GM18858 (cell line): ENCODE measurements around the gene HESX1.

Source experiments
- ATAC-seq: cut with Tn5 transposase; IDR thresholded peaks from one replicate; pipeline ENCODE4 v1.9.1; 2021; ENCODE audit not compliant: unreplicated experiment

Gene HESX1

GRCh38 chr3:57199895-57200297, at the start of gene HESX1:
TSS of gene HESX1 (minus strand) at chr3:57199978. CDS start at chr3:57199918, 60 bp downstream.
- no peak for ATAC-seq

DNA sequence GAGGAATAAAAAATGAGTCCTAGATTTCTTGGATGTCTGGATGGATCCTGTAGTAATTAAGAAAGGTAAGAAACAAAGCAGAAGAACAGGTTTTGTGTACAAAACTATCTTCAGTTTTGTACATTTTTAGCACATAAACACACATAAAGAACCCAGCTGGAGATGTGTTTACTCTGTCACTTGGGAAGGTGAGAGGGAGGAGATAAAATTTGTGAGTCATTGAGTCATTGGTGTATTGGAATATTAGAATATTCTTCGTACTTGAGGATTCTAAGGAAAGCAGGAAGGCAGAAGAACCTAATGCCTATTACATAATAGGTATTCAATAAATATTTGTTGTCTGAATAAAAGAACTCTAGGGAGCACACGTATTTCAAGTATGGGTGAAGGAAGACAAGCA, 45.2 kb upstream of the HESX1 start:
- no peak for ATAC-seq

- ATAC-seq: no peak
Observed at GRCh38 chr3:57234613-57235575, 35.1 kb upstream of the HESX1 start.

DNA sequence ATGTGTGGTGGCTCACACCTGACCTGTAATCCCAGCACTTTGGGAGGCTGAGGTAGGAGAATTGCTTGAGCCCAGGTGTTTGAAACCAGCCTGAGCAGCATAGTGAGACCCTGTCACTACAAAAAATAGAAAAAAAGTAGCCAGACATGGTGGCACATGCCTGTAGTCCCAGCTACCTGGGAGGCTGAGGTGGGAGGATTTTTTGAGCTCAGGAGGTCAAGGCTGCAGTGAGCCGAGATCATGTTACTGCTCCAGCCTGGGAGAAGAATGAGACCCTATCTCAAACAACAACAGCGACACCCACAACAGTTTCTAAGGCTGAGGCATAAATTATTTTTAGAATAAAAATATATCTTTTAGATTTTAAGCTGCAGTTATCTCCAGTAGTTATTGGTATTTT, 34.0 kb upstream of the HESX1 start:
- ATAC-seq: no peak

DNA sequence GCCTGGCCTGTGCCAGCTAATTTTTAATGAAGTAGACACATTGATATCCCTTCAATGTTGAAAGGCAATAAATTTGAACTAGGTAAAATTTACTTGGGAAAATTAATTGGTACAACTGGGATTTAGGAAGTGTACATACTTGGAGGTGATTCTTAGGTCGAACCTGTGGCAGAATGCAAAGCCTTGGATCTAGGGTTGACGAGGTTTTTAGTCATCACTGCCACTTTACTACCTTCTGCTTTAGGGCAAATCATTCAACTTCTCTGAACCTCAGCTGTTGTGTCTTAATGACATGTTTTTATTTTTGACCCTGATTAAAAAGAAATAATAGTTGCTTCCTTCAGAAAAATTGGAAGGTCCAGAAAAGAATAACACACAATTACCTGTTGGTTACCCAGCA, 30.2 kb upstream of the HESX1 start:
- no peak for ATAC-seq

GRCh38 chr3:57227930-57228751, 28.4 kb upstream of the HESX1 start:
- peak; percentile 18 for ATAC-seq

GRCh38 chr3:57227204-57227929, 27.6 kb upstream of the HESX1 start, which contains the start of gene APPL1:
TSS of gene APPL1 (plus strand) at chr3:57227729. CDS start at chr3:57227884, 155 bp downstream.
- ATAC-seq: peak; percentile 70

DNA sequence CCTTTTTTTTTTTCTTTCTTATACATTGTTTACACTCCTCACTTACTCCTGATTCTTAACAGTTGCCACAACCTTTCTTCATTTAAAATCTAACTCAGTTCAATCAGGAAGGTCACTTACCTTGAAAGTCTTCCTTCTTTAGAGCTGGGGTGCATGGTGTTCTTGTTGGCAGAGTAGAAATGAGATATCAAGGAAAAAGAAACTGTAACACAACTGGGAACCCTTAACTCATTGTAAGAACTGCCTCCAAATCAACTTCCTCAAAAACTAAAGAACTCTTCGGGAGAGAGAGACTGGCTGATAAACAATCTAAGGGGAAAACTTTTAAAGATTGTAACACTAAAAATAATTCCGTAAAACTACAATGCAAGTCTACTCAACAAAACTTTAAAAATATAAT, 26.4 kb upstream of the HESX1 start:
- no peak for ATAC-seq

DNA sequence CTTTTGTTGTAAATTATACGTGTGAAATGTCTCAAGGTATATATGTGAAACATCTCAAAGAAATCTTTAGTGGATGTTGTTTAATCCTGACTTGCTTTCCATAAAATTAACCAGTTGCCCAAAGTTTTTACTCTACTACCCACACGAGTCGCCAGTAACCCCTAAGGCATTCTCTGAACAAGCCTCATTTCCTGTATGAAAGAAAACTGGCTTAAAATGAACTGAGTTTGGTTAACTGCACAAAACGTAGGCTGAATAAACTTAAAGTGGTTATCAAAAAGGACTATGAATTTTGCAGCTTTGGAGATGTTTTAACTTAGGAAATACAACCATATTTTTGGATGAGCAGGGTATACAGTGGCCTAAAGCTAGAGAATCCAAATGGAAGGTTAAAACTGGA, 25.1 kb upstream of the HESX1 start:
- ATAC-seq: no peak

GRCh38 chr3:57221883-57222282, 22.1 kb upstream of the HESX1 start:
- ATAC-seq: no peak

DNA sequence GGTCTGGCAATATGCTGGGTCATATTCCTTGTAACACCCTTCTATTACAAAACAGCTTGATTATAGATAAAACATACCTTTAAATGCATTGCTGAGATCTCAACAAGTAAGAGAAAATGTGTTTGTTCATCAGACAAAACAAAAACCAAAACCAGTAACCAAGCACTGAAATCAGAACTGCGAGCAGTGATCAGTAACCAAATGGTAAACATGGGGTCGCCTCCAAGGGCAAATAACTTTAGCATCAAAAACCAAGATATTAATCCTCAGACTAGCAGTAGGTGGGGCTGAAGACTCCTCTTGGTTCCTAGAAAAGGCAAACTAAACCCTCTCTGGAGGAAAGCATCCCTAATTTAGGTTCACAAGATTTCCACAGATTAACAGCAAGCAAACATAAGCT, 6.6 kb upstream of the HESX1 start:
- ATAC-seq: no peak

GRCh38 chr3:57194641-57195040, 5.1 kb downstream of the HESX1 start:
- no peak for ATAC-seq

DNA sequence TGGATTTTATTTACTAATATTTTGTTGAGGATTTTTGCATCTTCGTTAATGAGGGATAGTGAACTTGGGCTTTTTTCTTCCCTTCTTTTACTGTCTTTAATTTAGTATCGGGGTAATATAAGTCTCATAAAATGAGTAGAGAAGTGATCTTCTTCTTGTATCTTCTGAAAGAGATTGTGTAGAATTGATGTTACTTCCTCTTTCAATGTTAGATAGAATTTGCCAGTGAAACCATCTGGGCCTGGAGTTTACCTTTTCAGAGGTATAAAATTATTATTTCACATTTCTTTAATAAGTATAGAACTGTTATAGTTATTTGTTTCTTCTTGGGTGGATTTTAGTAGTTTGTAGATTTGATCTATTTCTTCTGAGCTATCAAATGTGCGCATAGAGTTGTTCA, 7.8 kb downstream of the HESX1 start:
- no peak for ATAC-seq

DNA sequence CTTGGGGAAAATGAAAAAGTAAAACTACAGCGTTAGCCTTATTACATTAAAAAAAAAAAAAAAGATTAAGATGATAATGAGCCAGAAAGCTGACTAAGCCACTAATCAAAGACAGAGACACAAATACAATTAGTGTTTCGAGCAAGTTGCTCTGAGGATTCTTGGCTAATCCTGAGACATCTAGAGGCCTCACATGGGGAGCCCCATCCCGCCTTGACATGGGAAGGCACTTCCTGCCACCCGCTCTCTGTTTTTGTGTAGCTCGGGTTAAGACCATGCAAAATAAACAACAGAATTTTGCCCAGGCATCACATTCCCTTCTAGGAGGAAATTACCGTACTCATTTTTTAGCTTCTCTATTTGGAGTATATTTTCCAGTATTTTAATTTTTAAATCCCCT, 15.3 kb downstream of the HESX1 start:
- no peak for ATAC-seq

DNA sequence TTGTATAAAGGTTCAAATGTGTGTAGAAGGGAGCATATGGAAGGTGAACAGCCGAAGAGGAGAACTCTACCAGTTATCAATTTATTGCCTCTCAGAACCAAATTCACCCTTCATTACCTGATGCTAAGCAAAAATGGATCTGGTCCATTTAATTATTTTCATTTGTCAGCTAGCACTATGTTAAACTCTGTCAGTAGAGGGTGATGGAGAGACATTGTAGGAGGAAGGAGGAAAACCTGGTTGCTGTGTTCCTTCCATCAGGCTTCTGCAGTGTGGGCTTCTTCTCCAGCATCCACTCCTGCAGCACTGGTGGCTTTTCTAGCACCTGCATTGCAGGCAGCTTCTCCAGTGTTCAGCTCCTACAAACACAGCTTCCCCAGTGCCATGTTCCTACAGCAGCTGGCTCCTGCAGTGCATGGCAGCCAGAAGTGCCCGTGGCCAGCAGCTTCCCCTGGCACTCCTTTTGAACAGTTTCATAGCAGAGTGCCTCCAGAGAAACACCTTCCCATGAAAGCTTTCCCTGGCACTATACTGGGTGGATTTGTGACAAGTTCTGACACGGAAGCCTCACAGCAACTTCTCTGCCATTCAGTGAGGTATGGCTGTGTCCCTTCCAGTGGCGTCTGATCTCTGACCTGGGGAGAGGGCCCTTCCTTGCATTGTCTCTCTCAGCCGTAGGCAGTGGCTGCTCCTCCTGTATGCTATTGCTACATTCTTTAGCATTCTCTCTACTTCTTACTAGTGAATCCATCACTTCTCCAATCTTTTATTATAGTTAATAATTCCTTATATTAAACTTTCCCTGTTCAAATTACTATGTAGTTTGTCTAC, 20.0 kb downstream of the HESX1 start:
- ATAC-seq: no peak

DNA sequence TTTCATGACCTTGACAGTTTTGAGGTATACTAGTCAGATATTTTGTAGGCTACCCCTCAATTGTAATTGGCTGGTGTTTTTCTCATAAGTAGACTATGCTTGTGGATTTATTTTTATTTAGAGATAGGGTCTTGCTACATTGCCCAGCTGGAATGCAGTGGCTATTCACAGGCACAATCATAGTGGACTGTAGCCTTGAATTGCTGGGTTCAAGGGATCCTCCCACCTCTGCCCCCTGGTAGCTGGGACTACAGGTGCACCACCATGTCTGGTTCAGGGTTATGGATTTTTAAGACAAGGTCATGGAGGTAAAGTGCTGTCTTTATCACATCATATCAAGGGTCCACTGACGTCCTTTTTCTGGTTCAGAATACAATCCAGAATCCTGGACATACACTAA, 23.7 kb downstream of the HESX1 start:
- ATAC-seq: no peak

- no peak for ATAC-seq
Observed at GRCh38 chr3:57173687-57174086, 26.1 kb downstream of the HESX1 start.

DNA sequence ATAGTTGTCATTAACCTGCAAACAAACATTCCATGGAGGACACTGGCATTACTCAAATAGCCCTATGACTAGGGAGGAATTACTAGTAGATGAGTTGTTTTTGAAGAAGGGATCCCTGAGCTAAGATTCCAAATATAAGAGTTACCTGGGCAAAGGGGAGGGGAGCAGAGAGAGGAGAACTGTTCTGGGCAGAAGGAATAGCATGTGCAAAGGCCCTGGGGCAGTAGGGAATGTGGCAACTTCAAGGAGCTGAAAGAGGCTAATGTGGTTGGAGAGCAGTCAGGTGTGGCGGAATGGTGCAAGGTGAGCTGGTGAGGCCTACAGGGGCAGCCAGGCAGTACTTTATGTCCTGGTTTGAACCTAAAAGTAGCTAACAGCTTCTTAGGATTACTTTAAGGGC, 28.8 kb downstream of the HESX1 start:
- ATAC-seq: no peak

DNA sequence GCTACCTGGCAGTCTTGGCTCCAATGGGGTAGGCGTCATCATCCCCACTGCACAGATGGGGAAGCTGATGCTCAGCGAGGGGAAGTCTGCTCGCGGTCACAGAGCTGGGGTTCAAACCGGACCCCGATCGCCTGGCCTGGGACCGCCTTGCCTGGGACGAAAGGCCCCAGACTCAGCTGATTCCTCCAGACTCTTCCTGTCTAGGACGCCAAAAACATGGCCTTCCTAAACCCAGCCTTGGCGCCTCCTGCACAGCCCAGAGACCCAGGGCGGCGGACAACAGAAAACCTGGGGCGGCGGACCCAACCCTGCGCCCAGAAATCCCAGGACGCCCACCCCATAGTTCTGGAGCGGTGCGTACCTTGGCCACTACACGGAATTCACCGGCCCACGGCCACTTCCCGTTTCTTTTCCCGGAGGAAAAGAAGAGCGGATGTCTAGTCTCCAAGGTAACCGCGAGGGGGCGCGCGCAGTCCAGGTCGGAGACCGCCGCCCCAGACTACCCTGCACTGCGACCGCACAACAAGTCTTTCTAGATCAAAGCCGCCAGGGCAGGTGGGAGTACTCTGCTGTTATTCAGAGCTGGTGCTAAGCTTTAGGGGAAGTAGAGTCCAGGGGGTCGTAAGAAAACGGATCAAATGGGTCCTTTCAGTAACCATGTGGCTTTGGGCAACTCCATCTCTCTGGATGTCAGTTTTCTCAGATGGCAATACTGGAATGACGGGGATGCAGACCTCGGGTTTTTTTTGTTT, 29.7 kb downstream of the HESX1 start:
- no peak for ATAC-seq

GRCh38 chr3:57169108-57169507, 30.7 kb downstream of the HESX1 start:
- ATAC-seq: no peak
